ENCODE data around the gene DRD3.

DNA sequence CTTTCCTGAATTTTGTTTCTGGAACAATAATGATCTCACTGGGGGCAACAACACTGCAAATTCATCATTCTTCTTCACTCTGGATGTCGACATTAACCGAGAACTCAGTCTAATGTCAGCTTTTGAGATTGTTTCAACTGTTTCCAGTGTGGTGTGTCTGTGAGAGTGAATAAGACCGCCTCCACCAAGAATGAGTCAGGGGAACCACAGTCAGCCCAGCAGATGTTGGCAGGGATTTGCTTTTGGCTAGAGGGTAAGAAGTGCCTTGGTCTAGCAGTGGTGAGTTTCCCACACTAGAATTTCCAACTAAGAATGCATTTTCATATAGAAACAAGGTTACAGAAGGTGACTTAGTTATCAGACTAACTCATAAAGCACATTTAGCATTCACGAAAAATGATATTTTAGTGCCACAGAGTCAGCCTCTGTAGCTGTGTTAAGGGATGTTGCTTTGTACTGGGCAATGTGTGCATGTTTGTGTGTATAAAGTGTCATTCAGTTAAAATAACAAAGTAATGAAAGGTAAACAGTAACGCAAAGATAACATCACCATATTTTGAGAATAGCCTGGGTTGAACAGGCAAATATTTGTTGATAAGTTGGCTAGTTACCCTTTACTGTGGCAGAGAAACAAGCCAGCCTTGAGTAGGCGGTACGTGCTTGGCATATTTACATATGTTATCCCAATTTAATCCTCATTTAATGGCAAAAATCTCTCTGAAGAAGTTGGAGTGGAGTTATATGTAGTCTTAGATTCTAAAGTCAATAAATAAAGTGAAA, 33.8 kb downstream of the DRD3 start:
- TF ChIP-seq POLR2A (IDR thresholded peaks at IDR 0.05) (no peak), POLR2AphosphoS5 (IDR thresholded peaks at IDR 0.05) (no peak), EP300 (IDR thresholded peaks at IDR 0.05) (no peak)
- TF ChIP-seq, protein P1, sequence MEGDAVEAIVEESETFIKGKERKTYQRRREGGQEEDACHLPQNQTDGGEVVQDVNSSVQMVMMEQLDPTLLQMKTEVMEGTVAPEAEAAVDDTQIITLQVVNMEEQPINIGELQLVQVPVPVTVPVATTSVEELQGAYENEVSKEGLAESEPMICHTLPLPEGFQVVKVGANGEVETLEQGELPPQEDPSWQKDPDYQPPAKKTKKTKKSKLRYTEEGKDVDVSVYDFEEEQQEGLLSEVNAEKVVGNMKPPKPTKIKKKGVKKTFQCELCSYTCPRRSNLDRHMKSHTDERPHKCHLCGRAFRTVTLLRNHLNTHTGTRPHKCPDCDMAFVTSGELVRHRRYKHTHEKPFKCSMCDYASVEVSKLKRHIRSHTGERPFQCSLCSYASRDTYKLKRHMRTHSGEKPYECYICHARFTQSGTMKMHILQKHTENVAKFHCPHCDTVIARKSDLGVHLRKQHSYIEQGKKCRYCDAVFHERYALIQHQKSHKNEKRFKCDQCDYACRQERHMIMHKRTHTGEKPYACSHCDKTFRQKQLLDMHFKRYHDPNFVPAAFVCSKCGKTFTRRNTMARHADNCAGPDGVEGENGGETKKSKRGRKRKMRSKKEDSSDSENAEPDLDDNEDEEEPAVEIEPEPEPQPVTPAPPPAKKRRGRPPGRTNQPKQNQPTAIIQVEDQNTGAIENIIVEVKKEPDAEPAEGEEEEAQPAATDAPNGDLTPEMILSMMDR (IDR thresholded peaks at IDR 0.05), result no peak
